Stimulated activated CD4-positive, alpha-beta T cell treated with anti-CD3 and anti-CD28 coated beads, Interleukin-4, amount 100 ng/mL, for 4 hours (primary cell): ENCODE measurements around the gene FAU.

Experiments
- DNase-seq, 2 experiments: peaks; one replicate each; pipeline ENCODE4 v3.0.0-alpha.2; 2020

The FAU gene

DNA sequence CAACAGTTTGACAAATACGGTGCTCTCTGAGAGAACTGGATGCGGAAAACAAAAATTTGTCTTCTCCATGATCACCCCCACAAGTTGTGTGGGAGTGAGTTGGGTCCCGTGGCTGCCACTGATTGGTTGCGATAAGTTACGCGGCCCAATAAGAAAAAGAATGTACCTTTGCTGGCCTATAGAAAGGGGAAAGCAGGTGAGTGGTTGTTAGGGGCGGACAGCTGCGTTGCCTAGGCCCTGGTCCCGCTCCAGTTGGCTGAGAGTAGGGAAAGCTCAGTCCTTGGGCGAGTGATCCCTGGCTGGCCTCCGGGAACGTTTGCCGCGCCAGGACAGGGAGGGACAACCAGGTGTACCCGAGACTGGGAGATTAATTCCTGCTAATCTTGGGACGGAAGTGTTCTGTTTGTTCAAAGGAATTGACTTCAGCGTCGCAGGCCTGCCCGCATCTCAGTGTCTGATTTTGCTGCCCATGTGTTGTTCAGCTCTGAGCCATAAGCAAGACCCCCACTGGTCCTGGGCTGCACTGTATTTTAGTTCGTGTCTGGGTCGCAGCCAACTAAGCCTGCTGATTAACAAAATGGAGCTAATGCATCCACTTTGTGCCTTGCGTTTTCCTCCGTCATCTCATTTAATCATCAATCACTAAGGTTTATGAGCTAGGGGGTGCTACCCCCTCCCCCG lies 13.2 kb upstream of the FAU start:
- peak; percentile 64 to 85 for DNase-seq

GRCh38 chr11:65134240-65134951 lies 12.5 kb upstream of the FAU start, which contains the start of gene SYVN1:
TSS of gene SYVN1 (minus strand) at chr11:65134519. CDS start at chr11:65133601, 918 bp downstream.
- DNase-seq = peak; percentile 89 to 91

DNA sequence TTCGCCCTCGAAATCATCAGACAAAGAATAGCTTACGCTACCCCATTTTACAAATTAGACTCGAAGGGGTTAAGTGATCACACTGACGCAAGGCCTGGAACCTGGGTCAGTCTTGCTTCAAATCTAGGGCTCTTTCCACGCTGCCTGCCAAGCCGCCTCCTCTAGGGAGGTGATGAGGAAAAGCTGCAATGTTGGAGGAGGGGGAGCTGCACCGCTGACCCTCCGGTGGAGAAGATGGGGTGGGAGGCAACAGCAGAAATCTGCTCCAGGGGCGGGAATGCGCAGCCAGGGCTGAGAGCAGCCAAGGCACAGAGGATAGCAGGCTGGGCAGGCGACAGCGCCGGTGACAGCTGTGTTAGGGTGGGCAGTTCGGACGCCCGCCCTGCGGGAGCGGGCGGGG lies 11.8 kb upstream of the FAU start:
- no peak for DNase-seq

- peak; percentile 49 to 62 for DNase-seq
These were observed 11.2 kb upstream of the FAU start for GRCh38 chr11:65132988-65133700.

GRCh38 chr11:65132238-65132987 lies 10.5 kb upstream of the FAU start:
- no peak for DNase-seq

- DNase-seq = no peak
These were observed 9.9 kb upstream of the FAU start for GRCh38 chr11:65131895-65132237.

- DNase-seq = no peak
These were observed 9.5 kb upstream of the FAU start for GRCh38 chr11:65131417-65131776.

DNA sequence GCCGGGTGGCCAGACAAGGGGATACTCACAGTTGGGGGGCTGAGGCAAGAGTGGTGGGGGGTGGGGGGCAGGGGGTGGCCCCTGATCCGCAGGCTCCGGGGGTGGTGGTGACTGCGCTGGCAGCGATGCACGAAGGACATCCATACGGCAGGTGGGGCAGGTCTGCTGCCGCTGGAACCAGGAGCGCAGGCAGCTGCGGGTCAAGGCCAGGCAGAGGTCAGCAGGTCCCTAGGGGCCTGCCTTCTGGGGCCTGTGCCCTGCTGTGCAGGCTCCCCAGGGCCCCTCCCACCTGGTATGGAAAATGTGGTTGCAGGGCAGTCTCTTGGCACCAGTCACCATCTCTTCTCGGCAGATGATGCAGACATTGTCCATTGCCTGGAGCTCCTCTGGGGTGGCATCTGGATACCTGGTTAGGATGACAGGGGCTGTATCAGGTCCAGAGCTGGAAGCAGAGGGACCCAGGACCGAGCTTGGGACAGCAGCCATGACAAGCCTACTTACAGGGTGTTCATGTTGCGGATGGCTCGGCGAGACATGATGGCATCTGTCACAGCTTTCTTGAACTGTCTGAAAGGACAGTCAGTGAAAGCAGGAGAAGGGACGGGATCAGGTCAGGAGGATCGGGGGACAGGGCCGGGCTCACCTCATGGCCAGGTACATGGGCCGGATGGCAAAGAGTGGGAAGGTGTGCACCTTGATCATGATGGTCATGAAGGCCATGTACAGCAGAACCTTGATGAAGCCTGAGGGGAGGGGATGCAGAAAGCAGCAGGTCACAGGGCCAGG lies 8.9 kb upstream of the FAU start:
- no peak for DNase-seq

- DNase-seq = no peak
These were observed 7.9 kb upstream of the FAU start for GRCh38 chr11:65129649-65130441.

DNA sequence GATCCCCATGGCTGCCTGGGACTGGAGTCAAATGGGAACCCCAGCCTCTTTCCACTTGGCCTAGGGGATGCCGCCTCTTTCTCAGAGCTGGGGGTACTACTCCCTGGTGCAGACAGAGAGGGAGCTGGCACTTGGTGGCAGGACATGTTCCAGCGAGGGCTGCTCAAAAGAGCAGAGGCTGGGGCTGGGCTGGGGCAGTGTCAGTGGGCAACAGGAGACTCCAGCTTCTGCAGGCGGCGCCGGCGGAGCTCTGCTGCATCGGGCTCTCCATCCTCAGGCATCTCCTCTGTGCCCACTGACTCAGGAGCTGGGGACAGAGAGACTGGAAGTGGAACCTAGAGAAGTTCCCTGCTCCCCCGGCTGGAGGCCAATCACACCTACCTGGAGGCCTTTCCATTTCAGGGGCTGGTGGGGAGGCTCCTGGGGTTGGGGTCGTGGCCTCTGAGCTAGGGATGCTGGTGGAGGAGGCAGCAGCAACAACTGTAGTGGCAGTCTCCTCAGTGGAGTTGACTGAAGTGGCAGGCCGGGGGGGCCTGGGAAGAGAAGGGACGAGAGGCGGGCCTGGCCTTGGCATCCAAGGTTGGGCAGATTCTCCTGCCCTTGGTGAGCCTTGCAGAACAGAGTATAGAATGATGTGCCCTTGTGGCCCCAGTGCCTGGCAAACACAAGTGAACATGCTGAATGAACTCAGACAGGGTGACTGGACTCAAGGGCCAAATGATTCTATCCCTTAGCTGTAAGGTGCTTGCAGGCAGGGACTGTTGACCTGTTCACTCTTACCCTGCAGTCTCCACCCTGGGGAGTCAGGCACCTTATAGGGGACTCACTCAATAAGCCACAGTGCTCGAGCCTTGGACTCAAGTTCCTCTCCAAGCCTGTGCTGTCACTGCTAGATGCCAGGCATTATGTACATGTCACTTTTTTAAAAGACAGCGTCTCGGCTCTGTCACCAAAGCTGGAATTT lies 6.5 kb upstream of the FAU start:
- DNase-seq = no peak

GRCh38 chr11:65127473-65128181 lies 5.7 kb upstream of the FAU start:
- no peak for DNase-seq

DNA sequence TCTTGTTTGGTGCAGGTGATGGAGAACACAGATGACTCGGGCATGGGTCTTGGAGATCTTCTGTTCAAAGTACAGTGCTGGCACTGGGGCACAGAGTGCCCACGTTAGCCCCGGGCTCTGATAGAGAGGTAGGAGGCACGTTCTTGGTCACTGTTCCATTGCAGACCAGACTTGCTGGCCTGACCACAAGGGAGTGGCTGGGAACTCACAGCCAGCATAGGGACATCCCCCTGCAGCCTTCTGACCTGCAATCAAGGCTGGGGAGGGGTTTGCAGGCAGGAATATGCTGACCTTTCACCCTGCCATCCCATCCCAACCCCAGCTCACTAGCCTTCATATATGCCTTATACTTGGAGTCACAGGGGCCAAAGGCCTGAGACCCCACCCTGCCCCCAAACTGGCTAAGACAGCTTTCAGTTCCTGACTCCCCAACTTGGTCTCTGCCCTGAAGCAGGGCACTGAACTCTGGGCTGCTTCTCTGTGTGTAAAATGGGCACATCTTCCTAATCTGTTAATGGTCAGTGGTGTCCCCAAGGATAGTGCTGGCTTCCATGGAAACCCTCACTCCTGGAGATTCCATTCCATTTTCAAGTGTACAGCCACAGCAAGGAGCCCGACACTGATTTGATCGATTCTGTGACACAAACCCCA lies 4.8 kb upstream of the FAU start:
- DNase-seq = no peak

DNA sequence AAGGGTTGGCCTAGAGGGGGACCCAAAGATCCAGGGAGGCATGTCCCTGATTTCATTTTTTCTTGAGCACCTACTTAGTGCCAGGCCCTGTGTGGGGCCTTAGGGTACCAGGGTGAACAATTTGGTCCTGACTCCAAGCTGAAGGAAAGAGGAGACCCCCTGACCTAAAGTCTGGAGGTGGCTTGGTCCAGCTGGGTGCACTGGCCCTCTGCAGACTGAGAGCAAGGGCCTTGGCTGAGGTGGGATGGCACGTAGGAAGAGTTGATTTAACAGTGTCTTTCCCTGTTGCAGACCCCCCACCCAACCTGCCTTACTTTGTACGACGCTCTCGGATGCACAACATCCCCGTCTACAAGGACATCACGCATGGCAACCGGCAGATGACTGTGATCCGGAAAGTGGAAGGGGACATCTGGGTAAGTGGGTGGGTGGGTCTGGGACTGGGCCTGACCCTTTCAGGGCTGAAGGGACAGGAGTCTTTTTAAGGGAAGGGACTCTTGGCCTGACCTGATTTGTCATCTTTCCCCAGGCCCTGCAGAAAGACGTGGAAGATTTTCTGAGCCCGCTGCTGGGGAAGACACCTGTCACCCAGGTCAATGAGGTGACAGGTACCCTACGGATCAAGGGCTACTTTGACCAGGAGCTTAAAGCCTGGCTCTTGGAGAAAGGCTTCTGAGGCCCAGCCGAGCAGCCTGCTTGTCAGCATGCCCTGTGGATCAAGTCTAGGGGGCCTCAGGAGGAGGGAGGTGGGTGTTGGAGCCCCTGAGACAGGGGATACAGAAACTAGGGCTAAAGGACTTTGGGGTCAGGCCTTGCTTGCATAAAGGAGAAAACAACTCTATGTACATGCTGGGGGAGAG lies 3.5 kb upstream of the FAU start:
- no peak for DNase-seq

- no peak for DNase-seq
These were observed 2.7 kb upstream of the FAU start for GRCh38 chr11:65124480-65125196.

- DNase-seq = peak in 1 of 2 experiments; percentile 30
These were observed 478 bp downstream of the FAU start for GRCh38 chr11:65121447-65121864.

DNA sequence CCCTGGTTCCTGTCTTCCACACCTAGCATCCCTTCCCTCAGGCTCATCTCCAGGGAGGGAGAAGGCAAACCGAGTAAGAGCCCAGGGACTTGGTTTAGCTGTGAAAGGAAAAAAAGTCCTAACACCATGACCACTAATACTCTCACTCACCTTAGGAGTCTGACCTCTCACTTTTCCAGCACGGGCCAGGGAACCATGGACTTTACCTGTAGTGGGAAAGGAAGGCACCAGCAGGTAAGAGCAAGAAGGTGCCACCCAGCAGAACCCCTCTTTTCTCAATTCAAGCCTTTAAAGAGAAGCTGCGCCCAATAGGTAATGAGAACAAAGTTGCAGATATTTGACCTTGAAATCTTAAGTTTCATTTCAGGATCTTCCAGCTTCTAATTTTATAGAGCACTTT lies 1.1 kb downstream of the FAU start:
- no peak for DNase-seq

DNA sequence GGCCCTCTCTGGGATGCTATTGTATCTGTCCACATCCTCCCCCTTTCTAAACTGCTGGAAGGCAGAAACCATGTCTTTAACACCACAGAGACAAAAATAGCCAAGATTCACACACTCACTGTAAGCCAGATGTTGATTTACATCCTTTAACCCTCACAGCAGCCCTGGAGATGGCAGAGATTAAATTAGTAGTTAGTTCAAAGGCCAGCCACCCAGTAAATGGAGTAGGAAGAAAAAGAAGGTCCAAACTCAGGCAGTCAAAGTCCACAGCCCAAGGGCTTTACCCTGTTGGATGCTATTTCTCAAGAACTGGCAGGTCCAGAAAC lies 2.3 kb downstream of the FAU start:
- DNase-seq = no peak
